NT2/D1 (cell line): ENCODE data around the gene MOCS3.

Source experiments
- DNase-seq: peaks from one replicate; pipeline ENCODE4 v3.0.0-alpha.2; 2011; ENCODE audit warnings: low read depth, low spot score
- H3K27me3 ChIP-seq: 2 replicates; pipeline ENCODE4 v1.6.0; 2011; ENCODE audit warnings: mild to moderate bottlenecking; ENCODE audit not compliant: insufficient read length, insufficient read depth
- H3K36me3 ChIP-seq: 2 replicates; pipeline ENCODE4 v1.6.1; 2011; ENCODE audit warnings: mild to moderate bottlenecking, low read length, mixed read lengths; ENCODE audit not compliant: insufficient read depth, insufficient read length
- H3K4me1 ChIP-seq: 2 replicates; pipeline ENCODE4 v1.5.1; 2011; ENCODE audit not compliant: insufficient read depth, insufficient read length
- H3K4me3 ChIP-seq: 2 replicates; pipeline ENCODE4 v1.5.1; 2011; ENCODE audit warnings: low read depth; ENCODE audit not compliant: insufficient read length
- H3K9ac ChIP-seq: 2 replicates; pipeline ENCODE4 v1.6.0; 2011; ENCODE audit warnings: low read depth; ENCODE audit not compliant: insufficient read length
- H3K9me3 ChIP-seq: 2 replicates; pipeline ENCODE4 v1.5.1; 2011; ENCODE audit warnings: mild to moderate bottlenecking, low read length; ENCODE audit not compliant: insufficient read depth
- SUZ12 ChIP-seq: IDR thresholded peaks from 2 replicates; pipeline ENCODE4 v1.6.1; 2011; ENCODE audit not compliant: insufficient read length, insufficient read depth; ENCODE audit errors: extremely low read depth
- YY1 ChIP-seq: IDR thresholded peaks from 2 replicates; pipeline ENCODE4 v1.6.1; 2011; ENCODE audit not compliant: insufficient read length, insufficient read depth
- ZNF274 ChIP-seq: IDR thresholded peaks from 2 replicates; pipeline ENCODE4 v1.6.1; 2011; ENCODE audit warnings: mild to moderate bottlenecking, low read depth, low read length

Gene MOCS3

DNA sequence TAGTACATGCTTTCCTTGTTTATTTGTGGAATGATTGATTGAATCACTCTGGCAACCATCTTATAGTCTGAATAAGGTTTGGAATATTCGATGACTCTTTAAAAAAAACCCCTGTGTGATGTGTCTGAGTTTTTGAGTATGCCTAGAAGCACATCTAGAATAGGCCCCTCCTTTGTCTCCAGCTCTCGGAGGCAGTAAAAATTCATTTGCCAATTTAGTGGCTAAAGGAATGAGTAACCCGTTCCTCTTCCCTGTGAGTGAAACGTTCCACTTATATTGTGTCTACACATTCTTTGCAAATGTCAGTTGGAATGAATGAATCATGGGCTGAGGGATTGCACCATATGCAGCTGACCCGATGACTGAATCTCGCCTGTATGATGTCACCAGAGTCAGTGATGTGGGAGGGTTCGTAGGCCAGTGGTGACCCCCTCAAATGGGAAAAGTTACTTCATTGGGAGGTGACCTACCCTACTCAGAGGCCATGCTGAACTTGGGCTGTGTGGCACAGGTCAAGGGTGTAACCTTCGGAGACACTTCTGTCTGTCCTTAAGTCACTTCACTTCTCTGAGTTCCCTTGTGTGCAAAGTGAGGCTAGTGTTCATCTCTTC is 21.6 kb downstream of the MOCS3 start:
- no peak for TF ChIP-seq SUZ12
- TF ChIP-seq YY1, result no peak
- no peak for TF ChIP-seq ZNF274
- no peaks in the 10 kb centered on the region for H3K9me3 ChIP-seq
- peaks cover 7% of the 10 kb centered on the region for H3K4me1 ChIP-seq
- H3K27me3 ChIP-seq, result no peaks in the 10 kb centered on the region
- no peak for DNase-seq
- no peak overlapping the region for H3K9ac ChIP-seq
- H3K36me3 ChIP-seq, result no peaks in the 10 kb centered on the region
- no peak overlapping the region for H3K4me3 ChIP-seq

DNA sequence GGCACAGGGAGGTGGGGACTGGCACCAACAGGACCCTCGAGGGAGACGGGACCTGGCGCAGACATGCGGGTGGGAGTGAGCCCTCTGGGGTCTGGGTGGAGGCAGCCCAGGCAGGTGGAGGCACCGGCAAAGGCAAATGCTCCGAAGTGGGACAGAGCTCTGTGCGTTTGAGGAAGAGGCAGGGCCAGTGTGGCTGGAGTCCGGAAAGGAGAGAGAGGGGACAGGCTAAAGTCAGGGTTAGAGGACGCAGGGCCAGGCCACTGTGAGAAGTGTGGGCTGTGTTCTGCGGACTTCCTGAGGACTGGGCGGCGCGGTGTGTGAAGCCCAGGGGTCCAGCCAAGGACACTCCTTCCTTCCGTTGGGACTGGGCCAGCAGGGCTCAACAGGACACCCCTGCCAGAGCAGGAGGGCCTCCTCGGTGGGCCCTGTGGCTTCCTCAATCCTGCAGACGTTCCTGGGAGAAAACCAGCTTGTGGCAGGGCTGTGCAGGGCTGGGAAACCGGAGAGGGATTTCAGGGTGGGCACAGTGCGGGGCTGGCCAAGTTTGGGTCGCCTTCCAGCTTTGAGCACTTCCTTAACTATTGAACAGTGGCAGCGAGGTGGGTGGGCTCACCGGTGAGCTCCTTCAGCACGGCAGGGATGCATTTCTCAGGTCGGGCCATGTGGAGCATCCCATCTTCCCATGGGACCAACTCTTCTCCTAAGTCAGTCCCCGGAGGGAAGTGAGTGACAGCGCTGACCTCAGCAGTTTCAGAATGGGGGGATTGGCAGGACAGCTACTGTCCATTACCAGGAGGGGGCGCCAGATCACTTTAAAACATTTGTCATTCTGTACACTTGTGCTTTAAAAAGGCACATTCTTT is 22.5 kb downstream of the MOCS3 start:
- H3K9ac ChIP-seq, result no peak overlapping the region
- TF ChIP-seq ZNF274 (no peak), SUZ12 (no peak), YY1 (no peak)
- no peak overlapping the region for H3K4me3 ChIP-seq
- DNase-seq, result peak; percentile 59
- no peaks in the 10 kb centered on the region for H3K36me3 ChIP-seq
- H3K27me3 ChIP-seq, result no peaks in the 10 kb centered on the region
- H3K4me1 ChIP-seq, result peaks cover 7% of the 10 kb centered on the region
- H3K9me3 ChIP-seq, result no peaks in the 10 kb centered on the region

DNA sequence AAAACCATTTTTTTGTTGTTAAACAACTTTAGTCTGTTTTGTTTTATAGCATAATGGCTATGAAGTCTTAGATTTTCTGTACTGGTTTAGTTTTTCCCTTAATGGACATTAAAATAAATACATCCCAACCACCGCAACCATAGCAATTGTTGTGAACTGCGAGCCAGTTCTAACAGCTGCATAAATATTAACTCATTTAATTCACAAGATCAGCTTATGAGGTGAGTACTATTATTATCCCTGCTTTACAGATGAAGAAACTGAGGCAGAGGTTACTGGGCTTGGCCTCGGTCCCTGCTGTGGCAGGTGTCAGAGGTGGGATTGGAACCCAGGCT is 23.1 kb downstream of the MOCS3 start:
- Histone ChIP-seq H3K4me1 (peaks cover 7% of the 10 kb centered on the region), H3K36me3 (no peaks in the 10 kb centered on the region), H3K27me3 (no peaks in the 10 kb centered on the region), H3K9me3 (no peaks in the 10 kb centered on the region), H3K4me3 (no peak overlapping the region), H3K9ac (no peak overlapping the region)
- no peak for DNase-seq
- no peak for TF ChIP-seq YY1
- TF ChIP-seq SUZ12, result no peak
- TF ChIP-seq ZNF274, result no peak

DNA sequence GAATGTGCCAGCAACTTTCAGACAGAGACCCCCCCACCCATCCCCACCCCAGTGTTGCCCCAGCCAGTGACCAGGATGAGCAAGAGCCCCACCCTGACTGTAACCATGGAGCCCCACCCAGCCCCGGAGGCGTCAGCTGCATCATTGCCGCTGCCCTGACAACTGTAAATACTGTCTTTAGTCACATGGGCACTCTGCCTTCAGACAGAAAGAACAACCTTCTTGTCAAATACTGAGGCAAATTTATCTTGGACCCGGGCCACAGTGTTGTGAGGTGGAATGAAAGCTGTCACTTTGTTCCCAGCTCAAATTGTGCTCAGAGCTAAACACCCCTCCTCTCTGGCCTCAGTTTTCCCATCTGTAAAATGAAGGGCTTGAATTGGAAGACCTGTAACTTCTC is 23.7 kb downstream of the MOCS3 start:
- Histone ChIP-seq H3K4me1 (peaks cover 7% of the 10 kb centered on the region), H3K9me3 (no peaks in the 10 kb centered on the region), H3K9ac (no peak overlapping the region), H3K4me3 (no peak overlapping the region), H3K36me3 (no peaks in the 10 kb centered on the region), H3K27me3 (no peaks in the 10 kb centered on the region)
- no peak for TF ChIP-seq SUZ12
- no peak for TF ChIP-seq ZNF274
- no peak for TF ChIP-seq YY1
- DNase-seq, result no peak

DNA sequence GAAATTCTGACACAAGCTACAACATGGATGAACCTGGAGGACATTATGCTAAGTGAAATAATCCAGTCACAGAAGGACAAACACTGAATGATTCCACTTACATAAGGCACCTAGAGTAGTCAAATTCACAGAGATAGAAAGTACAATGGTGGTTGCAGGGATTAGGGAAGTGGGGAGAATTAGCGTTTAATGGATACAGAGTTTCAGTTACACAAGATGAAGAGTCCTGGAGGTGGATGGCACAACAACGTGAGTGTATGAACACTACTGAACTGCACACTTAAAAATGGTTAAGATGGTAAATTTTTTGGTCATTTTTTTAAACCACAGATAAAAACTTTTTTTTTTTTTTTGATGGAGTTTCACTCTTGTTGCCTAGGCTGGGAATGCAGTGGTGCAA is 24.7 kb downstream of the MOCS3 start:
- TF ChIP-seq ZNF274 (no peak), YY1 (no peak), SUZ12 (no peak)
- no peak overlapping the region for H3K4me3 ChIP-seq
- DNase-seq, result no peak
- no peaks in the 10 kb centered on the region for H3K9me3 ChIP-seq
- no peak overlapping the region for H3K9ac ChIP-seq
- no peaks in the 10 kb centered on the region for H3K36me3 ChIP-seq
- H3K27me3 ChIP-seq, result no peaks in the 10 kb centered on the region
- peaks cover 7% of the 10 kb centered on the region for H3K4me1 ChIP-seq

DNA sequence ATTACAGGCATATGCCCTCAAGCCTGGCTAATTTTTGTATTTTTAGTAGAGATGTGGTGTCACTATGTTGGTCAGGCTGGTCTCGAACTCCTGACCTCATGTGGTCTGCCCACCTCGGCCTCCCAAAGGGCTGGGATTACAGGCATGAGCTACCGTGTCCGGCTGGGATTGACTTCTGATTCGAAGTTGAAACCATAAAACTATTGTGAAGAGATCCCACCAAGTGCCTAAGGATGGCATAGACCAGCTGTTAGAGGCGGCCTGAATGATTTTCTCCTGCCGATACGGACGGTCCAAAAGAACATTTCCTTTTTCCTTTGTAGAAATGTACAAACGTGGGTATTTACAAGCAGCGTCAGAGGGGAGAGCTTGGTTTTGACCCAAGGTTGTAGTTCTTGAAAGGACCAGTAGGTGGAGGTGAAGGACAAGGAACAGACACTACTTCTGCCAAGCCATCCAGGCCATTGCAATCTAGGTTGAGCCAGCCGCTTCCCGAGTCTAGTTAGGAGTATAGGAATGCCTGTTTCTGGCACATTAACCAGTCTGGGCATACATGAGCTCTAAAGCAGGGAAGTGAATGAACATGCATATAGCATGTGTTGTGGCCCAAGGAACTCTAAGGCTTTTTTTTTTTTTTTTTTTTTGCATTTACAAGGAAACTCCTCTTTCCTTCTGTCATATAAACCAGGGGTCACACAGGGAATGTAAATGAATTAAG is 29.0 kb downstream of the MOCS3 start:
- H3K4me3 ChIP-seq, result no peak overlapping the region
- no peak for TF ChIP-seq SUZ12
- no peak for TF ChIP-seq YY1
- TF ChIP-seq ZNF274, result no peak

DNA sequence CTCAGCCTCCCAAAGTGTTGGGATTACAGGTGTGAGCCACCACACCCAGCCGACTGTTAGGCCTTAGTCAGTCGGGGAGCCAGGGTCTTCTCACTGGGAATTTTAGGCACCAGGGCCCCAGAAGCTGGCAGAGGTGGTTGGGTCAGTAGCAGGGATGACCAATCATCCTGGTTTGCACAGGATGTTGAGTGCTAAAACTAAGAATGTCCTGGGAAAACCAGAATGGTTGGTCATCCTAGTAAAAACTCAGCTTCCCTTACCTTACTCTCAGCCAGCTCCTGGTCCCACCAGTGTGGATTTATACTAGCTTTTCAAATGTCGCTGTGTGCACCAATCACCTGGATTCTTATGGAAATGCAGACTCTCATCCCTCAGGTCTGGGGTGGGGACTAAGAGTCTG is 32.5 kb downstream of the MOCS3 start:
- H3K27me3 ChIP-seq, result no peaks in the 10 kb centered on the region
- peaks cover 9% of the 10 kb centered on the region; the same call in 1 of the 2 replicates for H3K9me3 ChIP-seq
- H3K36me3 ChIP-seq, result no peaks in the 10 kb centered on the region
- TF ChIP-seq SUZ12, result no peak
- TF ChIP-seq YY1, result no peak
- TF ChIP-seq ZNF274, result no peak
- DNase-seq, result peak; percentile 42
- no peak overlapping the region for H3K4me3 ChIP-seq
- H3K4me1 ChIP-seq, result peaks cover 3% of the 10 kb centered on the region
- peak overlapping the region; percentile 24 for H3K9ac ChIP-seq

More for the DNA sequence above, 29.0 kb downstream of the MOCS3 start:
- H3K9me3 ChIP-seq, result no peaks in the 10 kb centered on the region
- no peaks in the 10 kb centered on the region for H3K36me3 ChIP-seq
- peaks cover 3% of the 10 kb centered on the region for H3K4me1 ChIP-seq
- DNase-seq, result peak; percentile 89
- no peak overlapping the region for H3K9ac ChIP-seq
- H3K27me3 ChIP-seq, result no peaks in the 10 kb centered on the region
